Anterior cingulate cortex (tissue), 58 donors: ENCODE data around the gene ARHGAP30.
A peak's percentile ranks its signal among the peaks of the same experiment; 100 is the strongest.
"Not testable (repeated sequence)": the region's sequence is repeated elsewhere in the genome, so short reads cannot be mapped to it uniquely, and the experiment has no call there.

ENCODE experiments used
- DNase-seq, 58 donors: peaks; one replicate each; lab custom pipeline; 2025; lab: John Stamatoyannopoulos, UW

The ARHGAP30 gene

DNA sequence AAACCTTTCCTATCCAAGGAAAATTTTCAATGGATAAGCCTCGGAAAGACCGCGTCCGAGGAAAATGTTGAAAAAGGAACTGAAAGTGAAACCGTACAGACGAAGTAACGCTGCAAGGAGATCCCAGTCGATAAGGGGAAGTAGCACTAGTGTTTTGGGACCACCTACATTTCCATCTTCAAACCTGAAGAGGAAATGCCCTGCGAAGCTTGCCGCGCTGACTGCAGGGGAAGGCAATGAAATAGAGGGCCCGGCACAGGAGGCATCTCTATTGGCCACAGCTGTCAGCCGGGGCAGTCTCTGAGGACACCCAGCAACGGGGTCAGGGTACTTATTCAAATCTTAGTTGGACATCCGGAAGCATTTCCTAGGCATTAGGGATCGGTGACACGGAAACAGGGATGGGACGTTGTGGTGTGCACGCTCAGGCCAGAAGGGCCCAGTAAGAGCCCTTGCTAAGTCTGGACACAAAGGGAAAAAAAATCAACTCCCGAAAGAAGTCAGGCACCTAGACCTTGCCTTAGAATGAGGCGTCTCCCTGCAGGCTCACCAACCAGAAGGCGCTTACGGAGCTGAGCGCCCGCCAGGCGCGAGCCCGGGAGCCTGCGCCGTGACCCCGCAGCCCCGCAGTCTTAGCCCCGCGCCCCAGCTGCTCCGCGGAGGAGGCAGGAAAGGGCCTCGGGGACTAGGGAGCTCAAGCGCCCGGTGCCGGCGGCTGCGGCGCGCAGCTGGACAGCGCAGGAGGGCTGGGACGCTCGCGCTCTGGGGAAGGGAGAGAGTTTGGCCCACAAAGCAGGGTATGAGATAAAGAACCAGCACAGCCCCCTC is 24.6 kb downstream of the ARHGAP30 start:
- DNase-seq, result peak in 49 of 58 donors; percentile 14 to 80 (median 54)

- DNase-seq, result no peak
Observed at GRCh38 chr1:161044535-161044907, 25.2 kb downstream of the ARHGAP30 start.

GRCh38 chr1:161039546-161039945 is 30.1 kb downstream of the ARHGAP30 start:
- DNase-seq, result no peak

GRCh38 chr1:161039154-161039545 is 30.5 kb downstream of the ARHGAP30 start:
- DNase-seq, result no peak

GRCh38 chr1:161038523-161039153 is 31.1 kb downstream of the ARHGAP30 start, which contains the start of gene TSTD1:
TSTD1 (minus strand) TSS chr1:161038964; CDS start chr1:161038889, 75 bp downstream.
- peak in 38 of 58 donors; percentile 6 to 67 (median 33) for DNase-seq

DNA sequence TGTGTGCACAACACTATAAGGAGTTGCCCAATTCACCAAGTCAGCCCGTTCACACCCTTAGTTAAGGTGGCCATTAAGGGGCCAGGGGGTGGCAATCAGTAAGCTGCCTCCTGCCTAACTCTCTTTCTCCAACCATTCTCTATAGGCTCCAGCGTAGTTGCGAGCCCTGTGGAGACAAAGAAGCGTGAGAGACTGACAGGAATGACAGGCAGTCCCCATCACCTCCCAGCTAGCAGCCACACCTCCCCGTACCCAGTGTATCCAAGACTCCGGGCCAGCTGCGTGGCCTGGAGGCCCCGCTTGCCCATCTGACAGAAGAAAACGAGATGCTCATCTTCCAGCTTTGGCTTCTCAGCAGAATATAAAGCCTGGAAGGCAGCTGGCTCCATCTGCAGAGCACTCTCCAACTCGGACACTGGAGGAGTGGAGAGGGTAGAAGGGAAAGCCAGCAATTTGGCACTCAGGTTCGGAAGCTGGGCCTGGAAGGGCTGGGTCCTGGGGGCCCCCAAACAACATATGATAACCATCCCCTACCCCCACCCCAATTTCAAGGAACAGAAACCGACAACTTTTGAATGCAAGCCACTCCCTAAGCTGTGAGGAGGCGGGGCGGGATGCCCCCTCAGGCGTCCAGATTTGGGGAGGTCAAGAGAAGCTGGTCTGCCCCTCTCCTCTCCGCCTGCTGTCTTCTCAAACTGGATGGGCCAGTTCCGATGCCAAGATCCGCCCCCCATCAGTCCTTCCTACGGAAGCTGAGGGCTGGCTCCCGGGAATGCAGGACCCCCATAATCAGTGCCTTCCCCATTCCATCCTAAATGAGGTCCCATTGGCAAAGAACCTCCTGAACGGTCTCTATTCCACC is 31.8 kb downstream of the ARHGAP30 start:
- DNase-seq, result peak in 2 of 58 donors; percentile 7

- DNase-seq, result no peak
Observed at GRCh38 chr1:161033751-161034150, 35.9 kb downstream of the ARHGAP30 start.

DNA sequence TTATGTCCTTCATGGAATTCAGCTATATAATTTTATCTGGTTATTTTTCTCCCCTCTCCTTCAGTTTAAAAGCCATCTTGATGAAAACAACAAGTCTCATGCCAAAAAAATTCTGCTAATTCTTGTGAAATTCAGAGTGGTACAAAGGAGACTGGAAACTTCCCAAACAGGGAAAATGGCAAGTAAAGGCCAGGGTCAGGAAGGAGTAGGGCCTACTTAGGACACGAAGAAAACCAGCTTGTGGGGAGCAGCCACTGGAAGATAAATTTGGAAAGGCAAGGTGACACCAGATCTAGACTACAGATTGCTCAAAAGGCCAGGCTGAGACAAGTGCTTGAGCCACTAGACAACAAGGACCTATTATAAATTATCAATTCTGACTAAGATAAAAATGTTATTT is 37.3 kb downstream of the ARHGAP30 start:
- no peak for DNase-seq

DNA sequence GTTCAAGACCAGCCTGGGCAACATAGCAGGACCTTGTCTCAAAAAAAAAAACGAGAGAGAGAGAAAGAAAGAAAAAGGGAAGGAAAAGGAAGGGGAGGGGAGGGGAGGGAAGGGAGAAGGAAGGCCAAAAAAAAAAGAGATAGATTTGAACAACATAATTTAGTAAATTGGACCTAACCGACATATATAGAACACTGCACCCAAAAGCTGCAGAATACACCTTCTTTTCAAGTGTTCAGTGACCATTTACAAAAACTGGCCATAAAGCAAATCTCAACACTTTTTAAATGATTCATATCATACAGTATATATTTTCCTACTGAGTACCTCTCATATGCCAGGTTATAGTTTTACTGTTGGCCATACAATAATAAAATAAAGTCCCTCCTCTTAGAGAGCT is 37.8 kb downstream of the ARHGAP30 start:
- DNase-seq, result no peak

DNA sequence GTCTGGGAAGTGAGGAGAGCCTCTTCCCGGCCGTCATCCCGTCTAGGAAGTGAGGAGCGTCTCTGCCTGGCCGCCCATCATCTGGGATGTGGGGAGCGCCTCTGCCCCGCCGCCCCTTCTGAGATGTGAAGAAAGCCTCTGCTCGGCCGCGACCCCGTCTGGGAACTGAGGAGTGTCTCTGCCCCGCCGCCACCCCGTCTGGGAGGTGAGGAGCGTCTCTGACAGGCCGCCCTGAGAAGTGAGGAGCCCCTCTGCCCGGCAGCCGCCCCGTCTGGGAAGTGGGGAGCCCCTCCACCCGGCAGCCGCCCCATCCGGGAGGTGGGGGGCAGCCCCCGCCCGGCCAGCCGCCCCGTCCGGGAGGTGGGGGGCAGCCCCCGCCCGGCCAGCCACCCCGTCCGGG is 40.2 kb downstream of the ARHGAP30 start:
- not testable (repeated sequence) for DNase-seq

DNA sequence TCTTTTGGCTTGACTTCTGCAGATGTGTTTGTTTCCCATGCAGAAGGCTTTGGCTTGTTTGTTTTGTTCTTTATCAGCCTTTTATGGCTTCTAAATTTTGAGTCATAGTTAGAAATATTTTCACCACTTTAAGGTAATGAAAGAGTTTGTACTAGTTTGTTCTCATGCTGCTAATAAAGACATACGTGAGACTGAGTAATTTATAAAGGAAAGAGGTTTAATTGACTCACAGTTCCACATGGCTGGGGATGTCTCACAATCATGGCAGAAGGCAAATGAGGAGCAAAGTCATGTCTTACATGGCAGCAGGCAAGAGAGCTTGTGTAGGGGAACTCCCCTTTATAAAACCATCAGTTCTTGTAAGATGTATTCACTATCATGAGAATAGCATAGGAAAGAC is 42.7 kb downstream of the ARHGAP30 start:
- not testable (repeated sequence) for DNase-seq

DNA sequence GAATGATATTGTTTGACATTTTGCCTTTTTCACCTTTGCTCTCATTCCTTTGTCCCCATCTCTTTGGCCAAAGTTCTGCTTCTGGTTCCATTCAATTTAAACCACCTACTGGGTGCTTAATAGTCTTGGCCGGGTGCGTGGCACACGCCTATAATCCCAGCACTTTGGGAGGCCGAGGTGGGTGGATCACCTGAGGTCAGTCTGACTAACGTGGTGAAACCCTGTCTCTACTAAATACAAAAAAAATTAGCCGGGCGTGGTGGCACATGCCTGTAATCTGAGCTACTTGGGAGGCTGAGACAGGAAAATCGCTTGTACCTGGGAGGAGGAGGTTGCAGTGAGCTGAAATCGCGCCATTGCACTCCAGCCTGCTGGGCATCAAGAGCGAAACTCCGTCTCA is 47.3 kb downstream of the ARHGAP30 start:
- not testable (repeated sequence) for DNase-seq

DNA sequence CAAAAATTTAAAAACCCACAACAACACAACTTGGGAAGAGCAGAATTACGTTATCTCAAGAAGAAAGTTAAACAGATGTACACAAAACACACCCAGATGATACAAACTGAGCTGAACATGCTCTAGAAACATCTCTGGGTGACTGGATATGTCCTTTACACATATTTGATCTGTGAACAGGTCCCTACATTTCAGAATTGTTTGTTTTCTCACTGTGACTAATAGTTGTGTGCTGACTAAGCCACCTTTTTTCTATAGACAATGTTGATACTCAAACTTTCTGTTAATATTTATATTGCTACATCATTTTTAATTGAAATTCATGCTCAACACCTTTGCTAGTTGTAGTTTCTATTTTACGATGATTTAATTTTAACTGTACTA is 47.7 kb downstream of the ARHGAP30 start:
- no peak for DNase-seq

GRCh38 chr1:161021165-161021969 is 48.3 kb downstream of the ARHGAP30 start:
- peak in 51 of 58 donors; percentile 5 to 85 (median 41) for DNase-seq

GRCh38 chr1:161020509-161021164 is 49.1 kb downstream of the ARHGAP30 start, which contains the start of gene F11R:
F11R (minus strand) TSS chr1:161021152; CDS start chr1:161021073, 79 bp downstream.
- DNase-seq, result peak in 1 of 58 donors; percentile 29

GRCh38 chr1:161019751-161020495 is 49.8 kb downstream of the ARHGAP30 start:
- DNase-seq, result no peak

- not testable (repeated sequence) for DNase-seq
Observed at GRCh38 chr1:161019111-161019660, 50.5 kb downstream of the ARHGAP30 start.

- no peak for DNase-seq
Observed at GRCh38 chr1:161018631-161018930, 51.1 kb downstream of the ARHGAP30 start.
